OCI-M2 (cell line): ENCODE data around the gene EMCN.
"Not testable (repeated sequence)": the region's sequence is repeated elsewhere in the genome, so short reads cannot be mapped to it uniquely, and the experiment has no call there.

Source experiments
- DNase-seq: peaks from one replicate; lab custom pipeline; 2025; ENCODE audit not compliant: unreplicated experiment; lab: John Stamatoyannopoulos, UW

The EMCN gene

GRCh38 chr4:100517864-100518341 is at the start of gene EMCN:
TSS of gene EMCN (minus strand) at chr4:100518022. CDS start at chr4:100517914, 108 bp downstream.
- DNase-seq, result no peak

- no peak for DNase-seq
Measured at GRCh38 chr4:100566396-100566795, 48.6 kb upstream of the EMCN start.

- DNase-seq, result no peak
Measured at GRCh38 chr4:100557306-100557705, 39.5 kb upstream of the EMCN start.

- DNase-seq, result no peak
Measured at GRCh38 chr4:100555611-100556337, 38.0 kb upstream of the EMCN start.

GRCh38 chr4:100548200-100548560 is 30.4 kb upstream of the EMCN start:
- DNase-seq, result no peak

GRCh38 chr4:100547541-100548199 is 29.8 kb upstream of the EMCN start:
- no peak for DNase-seq

GRCh38 chr4:100545427-100545826 is 27.6 kb upstream of the EMCN start:
- no peak for DNase-seq

- DNase-seq, result no peak
Measured at GRCh38 chr4:100540131-100540530, 22.3 kb upstream of the EMCN start.

GRCh38 chr4:100539706-100540105 is 21.9 kb upstream of the EMCN start:
- DNase-seq, result no peak

GRCh38 chr4:100533741-100534140 is 15.9 kb upstream of the EMCN start:
- no peak for DNase-seq

- DNase-seq, result not testable (repeated sequence)
Measured at GRCh38 chr4:100530161-100530560, 12.3 kb upstream of the EMCN start.

GRCh38 chr4:100525686-100526085 is 7.9 kb upstream of the EMCN start:
- no peak for DNase-seq

GRCh38 chr4:100519205-100519604 is 1.4 kb upstream of the EMCN start:
- no peak for DNase-seq

GRCh38 chr4:100516225-100516624 is 1.6 kb downstream of the EMCN start:
- DNase-seq, result no peak

GRCh38 chr4:100511896-100512295 is 5.9 kb downstream of the EMCN start:
- no peak for DNase-seq

- no peak for DNase-seq
Measured at GRCh38 chr4:100510551-100510950, 7.3 kb downstream of the EMCN start.

GRCh38 chr4:100509386-100509785 is 8.4 kb downstream of the EMCN start:
- no peak for DNase-seq

GRCh38 chr4:100508691-100509090 is 9.1 kb downstream of the EMCN start:
- DNase-seq, result no peak

GRCh38 chr4:100504086-100504874 is 13.5 kb downstream of the EMCN start:
- DNase-seq, result no peak

- DNase-seq, result no peak
Measured at GRCh38 chr4:100497791-100498190, 20.0 kb downstream of the EMCN start.

GRCh38 chr4:100495074-100495473 is 22.7 kb downstream of the EMCN start:
- no peak for DNase-seq

GRCh38 chr4:100494166-100494565 is 23.7 kb downstream of the EMCN start:
- no peak for DNase-seq
